Gastroesophageal sphincter (tissue), 4 donors: ENCODE measurements around the gene CADM1. TPM values are rescaled to one million over a fixed set of nuclear protein-coding genes. Genes with fewer than 3 reads are reported as not detected.

Source experiments
- ATAC-seq: fragments of 150-250 bp; one replicate; pipeline ENCODE4 v1.9.1; 2016; ENCODE audit warnings: mild to moderate bottlenecking, moderate library complexity
- H3K27ac ChIP-seq, 4 donors: fragments of 200-600 bp; sonication (generic) in 3 of 4; 1 replicate in 3 of 4; 2 replicates in 1 of 4; pipeline ENCODE4 v1.5.1; 2016 to 2019
- H3K27me3 ChIP-seq: fragments of 200-600 bp; sonication (generic); one replicate; pipeline ENCODE4 v1.5.1; 2019
- H3K36me3 ChIP-seq, 2 donors: fragments of 200-600 bp; sonication (generic); one replicate each; pipeline ENCODE4 v1.5.1; 2019; ENCODE audit warnings: control low read depth in 1 of 2
- H3K4me1 ChIP-seq, 3 donors: fragments of 200-600 bp; sonication (generic); 1 replicate in 2 of 3; 2 replicates in 1 of 3; pipeline ENCODE4 v1.5.1; 2016 to 2019; ENCODE audit warnings: control low read depth in 2 of 3
- H3K4me3 ChIP-seq, 2 donors: fragments of 200-600 bp; sonication (generic); one replicate each; pipeline ENCODE4 v1.5.1; 2019; ENCODE audit warnings: mild to moderate bottlenecking in 1 of 2, moderate library complexity in 1 of 2
- H3K9me3 ChIP-seq, 3 donors: fragments of 200-600 bp; sonication (generic); one replicate each; pipeline ENCODE4 v1.5.1; 2017 to 2019; ENCODE audit warnings: control low read depth in 2 of 3
- CTCF ChIP-seq, 4 experiments: fragments of 200-600 bp in 2 of 4; fragments of 450-650 bp in 2 of 4; sonication (generic) in 1 of 4; IDR thresholded peaks; one replicate each; pipeline ENCODE4 v1.5.1; 2017 to 2019; ENCODE audit warnings: antibody characterized with exemption in 4 of 4, mild to moderate bottlenecking in 2 of 4, moderate library complexity in 2 of 4
- EP300 ChIP-seq: sonication (generic); formaldehyde crosslinking; IDR thresholded peaks from one replicate; pipeline ENCODE4 v1.6.1; 2017; ENCODE audit warnings: antibody characterized with exemption, mild to moderate bottlenecking
- POLR2A ChIP-seq, 2 donors: fragments of 450-650 bp; IDR thresholded peaks; one replicate each; pipeline ENCODE4 v1.6.1; 2017; ENCODE audit warnings: antibody characterized with exemption in 2 of 2, mild to moderate bottlenecking in 2 of 2, moderate library complexity in 1 of 2
- POLR2AphosphoS5 ChIP-seq: sonication (generic); formaldehyde crosslinking; IDR thresholded peaks from one replicate; pipeline ENCODE4 v1.6.1; 2017; ENCODE audit warnings: antibody characterized with exemption
- WGBS, 2 donors: methylation state at CpG; one replicate each; pipeline ENCODE4 v1.1.5; 2018; ENCODE audit warnings: low coverage in 1 of 2; 5-methylcytosine and 5-hydroxymethylcytosine counted together
- total RNA-seq, 4 donors: library from RNA; depleted of rRNA; stranded (reverse); fragments of >200 nt; gene quantifications; one replicate each; pipeline ENCODE4 v1.1.0, GENCODE V29; 2016

Gene CADM1
- total RNA-seq, 4 donors from 2014 or later, result 10.4 to 23.5 (median 17.1) TPM

- H3K4me3 ChIP-seq, result no peak overlapping the region
- TF ChIP-seq POLR2A (IDR thresholded peaks at IDR 0.05) (no peak), POLR2AphosphoS5 (no peak), EP300 (no peak), CTCF (IDR thresholded peaks at IDR 0.05) (no peak)
Measured at GRCh38 chr11:115316696-115317095, 187.5 kb downstream of the CADM1 start.

GRCh38 chr11:115314330-115314920 is 189.8 kb downstream of the CADM1 start:
- WGBS, 2 donors, result 55 to 70% methylated on average over 3 of the region's 3 CpGs
- no peaks in the 10 kb centered on the region for H3K36me3 ChIP-seq
- no peak overlapping the region for H3K27ac ChIP-seq
- H3K4me1 ChIP-seq, result peaks cover 0 to 12% (median 0%) of the 10 kb centered on the region in 3 donors
- no peaks in the 10 kb centered on the region for H3K9me3 ChIP-seq
- no peak for ATAC-seq
- H3K4me3 ChIP-seq, result no peak overlapping the region
- no peaks in the 10 kb centered on the region for H3K27me3 ChIP-seq
- TF ChIP-seq CTCF (IDR thresholded peaks at IDR 0.05), result no peak
- no peak for TF ChIP-seq POLR2AphosphoS5
- no peak for TF ChIP-seq POLR2A (IDR thresholded peaks at IDR 0.05)
- TF ChIP-seq EP300, result no peak

More at GRCh38 chr11:115316696-115317095, 187.5 kb downstream of the CADM1 start:
- 82 to 94% methylated on average over 5 of the region's 5 CpGs for WGBS, 2 donors
- Histone ChIP-seq H3K36me3 (no peaks in the 10 kb centered on the region), H3K9me3 (no peaks in the 10 kb centered on the region), H3K27ac (no peak overlapping the region), H3K27me3 (no peaks in the 10 kb centered on the region), H3K4me1 (peaks cover 0 to 12% (median 0%) of the 10 kb centered on the region in 3 donors)
- ATAC-seq, result no peak

- Histone ChIP-seq H3K27ac (no peak overlapping the region), H3K4me3 (no peak overlapping the region), H3K27me3 (no peaks in the 10 kb centered on the region), H3K36me3 (no peaks in the 10 kb centered on the region), H3K9me3 (no peaks in the 10 kb centered on the region), H3K4me1 (peaks cover 0 to 12% (median 0%) of the 10 kb centered on the region in 3 donors)
- ATAC-seq, result no peak
- TF ChIP-seq POLR2AphosphoS5 (no peak), EP300 (no peak), POLR2A (IDR thresholded peaks at IDR 0.05) (no peak), CTCF (IDR thresholded peaks at IDR 0.05) (no peak)
- WGBS, 2 donors, result 80 to 87% methylated on average over 1 to 2 of the region's 2 CpGs
Measured at GRCh38 chr11:115313224-115313838, 190.9 kb downstream of the CADM1 start.

GRCh38 chr11:115311949-115312348 is 192.3 kb downstream of the CADM1 start:
- TF ChIP-seq CTCF (IDR thresholded peaks at IDR 0.05) (no peak), EP300 (no peak), POLR2AphosphoS5 (no peak), POLR2A (IDR thresholded peaks at IDR 0.05) (no peak)
- Histone ChIP-seq H3K27me3 (no peaks in the 10 kb centered on the region), H3K9me3 (no peaks in the 10 kb centered on the region), H3K4me3 (no peak overlapping the region), H3K36me3 (no peaks in the 10 kb centered on the region), H3K27ac (no peak overlapping the region), H3K4me1 (peaks cover 0 to 12% (median 0%) of the 10 kb centered on the region in 3 donors)
- ATAC-seq, result no peak
- WGBS, 2 donors, result 85 to 92% methylated on average over 2 of the region's 3 CpGs

GRCh38 chr11:115306689-115307088 is 197.5 kb downstream of the CADM1 start:
- 78 to 87% methylated on average over 1 of the region's 1 CpG for WGBS, 2 donors
- no peak for TF ChIP-seq EP300
- TF ChIP-seq CTCF (IDR thresholded peaks at IDR 0.05), result no peak
- TF ChIP-seq POLR2A (IDR thresholded peaks at IDR 0.05), result no peak
- no peak for TF ChIP-seq POLR2AphosphoS5

More at GRCh38 chr11:115306689-115307088, 197.5 kb downstream of the CADM1 start:
- no peak for ATAC-seq
- Histone ChIP-seq H3K4me1 (no peaks in the 10 kb centered on the region), H3K9me3 (no peaks in the 10 kb centered on the region), H3K36me3 (no peaks in the 10 kb centered on the region), H3K27ac (no peak overlapping the region), H3K4me3 (no peak overlapping the region), H3K27me3 (no peaks in the 10 kb centered on the region)
